Left hindlimb (tissue), 1 donor: ENCODE measurements around the gene ASB11.
A peak's percentile ranks its signal among the peaks of the same experiment; 100 is the strongest.
"Not testable (repeated sequence)": the region's sequence is repeated elsewhere in the genome, so short reads cannot be mapped to it uniquely, and the experiment has no call there.

ENCODE experiments used
- DNase-seq: peaks from one replicate; pipeline ENCODE4 v3.0.0-alpha.2; 2018

The ASB11 gene

GRCh38 chrX:15301924-15302323, 13.5 kb downstream of the ASB11 start:
- no peak for DNase-seq

GRCh38 chrX:15299941-15300851, 15.2 kb downstream of the ASB11 start:
- no peak for DNase-seq

DNA sequence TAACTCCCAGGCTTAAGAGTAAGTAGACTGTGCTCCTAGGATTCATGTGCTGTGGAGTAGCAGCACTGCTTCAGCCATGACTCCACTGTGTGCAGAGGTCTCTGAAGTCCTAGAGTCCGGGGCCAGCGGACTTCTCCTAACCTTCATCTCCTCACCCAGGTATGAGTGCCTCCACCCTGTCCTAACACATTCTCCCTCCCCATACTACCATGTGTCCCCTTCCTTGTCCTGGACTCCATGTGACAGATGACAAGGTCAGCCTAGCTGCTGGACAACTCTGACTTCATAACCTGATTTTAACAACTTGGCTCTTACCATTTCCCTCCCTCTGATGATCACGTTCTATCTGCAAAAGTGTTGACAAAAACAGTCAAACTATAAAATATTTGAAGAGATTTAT, 16.7 kb downstream of the ASB11 start:
- no peak for DNase-seq

GRCh38 chrX:15298201-15298600, 17.2 kb downstream of the ASB11 start:
- no peak for DNase-seq

- no peak for DNase-seq
These were observed 22.0 kb downstream of the ASB11 start for GRCh38 chrX:15293451-15293850.

GRCh38 chrX:15292861-15293260, 22.6 kb downstream of the ASB11 start:
- no peak for DNase-seq

- DNase-seq: no peak
These were observed 37.8 kb downstream of the ASB11 start for GRCh38 chrX:15277604-15278003.

GRCh38 chrX:15274946-15275345, 40.5 kb downstream of the ASB11 start:
- DNase-seq: no peak

DNA sequence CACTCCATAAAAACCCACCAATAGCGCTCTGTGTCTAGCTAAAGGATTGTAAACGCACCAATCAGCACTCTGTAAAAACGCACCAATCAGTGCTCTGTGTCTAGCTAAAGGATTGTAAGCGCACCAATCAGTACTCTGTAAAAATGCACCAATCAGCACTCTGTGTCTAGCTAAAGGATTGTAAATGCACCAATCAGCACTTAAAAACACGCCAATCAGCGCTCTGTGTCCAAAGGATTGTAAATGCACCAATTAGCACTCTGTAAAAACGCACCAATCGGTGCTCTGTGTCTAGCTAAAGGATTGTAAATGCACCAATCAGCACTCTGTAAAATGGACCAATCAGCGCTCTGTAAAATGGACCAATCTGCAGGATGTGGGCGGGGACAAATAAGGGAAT, 42.2 kb downstream of the ASB11 start:
- not testable (repeated sequence) for DNase-seq

- no peak for DNase-seq
These were observed 43.7 kb downstream of the ASB11 start for GRCh38 chrX:15271757-15272156.

- DNase-seq: peak; percentile 52
These were observed 45.6 kb downstream of the ASB11 start, which contains the start of gene ASB9 for GRCh38 chrX:15269618-15270521. ASB9 (minus strand) TSS chrX:15270083; CDS start chrX:15269874, 209 bp downstream.

GRCh38 chrX:15269120-15269519, 46.3 kb downstream of the ASB11 start:
- DNase-seq: no peak

GRCh38 chrX:15254852-15255251, 60.6 kb downstream of the ASB11 start:
- DNase-seq: no peak

DNA sequence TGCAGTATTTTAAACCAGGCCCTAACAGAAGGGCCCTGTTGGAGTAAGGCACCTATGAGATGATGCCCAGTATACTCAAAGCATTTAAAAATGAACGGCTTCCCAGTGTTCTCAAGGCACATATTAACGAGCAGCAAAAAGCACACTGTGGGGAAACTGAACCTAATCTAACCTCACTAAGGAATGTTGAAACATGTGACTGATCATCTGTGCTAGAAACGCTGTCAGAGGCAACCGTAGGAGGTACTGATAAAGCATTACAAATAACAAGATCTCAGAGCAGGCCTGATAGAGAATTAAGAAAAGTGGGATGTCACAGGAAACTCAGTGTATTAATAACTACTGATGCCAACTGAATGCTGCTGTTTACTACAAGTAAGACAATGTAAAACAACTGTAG, 69.5 kb downstream of the ASB11 start:
- no peak for DNase-seq

DNA sequence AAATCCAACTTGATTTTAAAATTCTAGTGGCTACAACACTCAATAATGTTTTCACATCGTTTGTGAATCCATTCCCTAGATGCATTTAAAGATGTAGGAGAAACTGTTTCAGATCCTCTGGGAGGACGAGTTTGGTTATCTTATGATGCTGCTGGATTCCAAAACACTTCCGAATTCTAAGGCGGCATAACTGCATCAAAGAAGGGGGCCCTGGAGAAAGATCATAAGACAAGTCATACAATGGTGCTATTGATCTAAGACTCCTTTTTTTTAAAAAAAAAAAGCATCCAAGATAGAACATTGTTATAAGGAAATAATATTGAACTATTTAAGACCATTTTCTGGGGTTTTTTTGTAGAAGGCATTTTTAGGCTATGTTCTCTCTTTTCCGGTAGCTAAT, 71.0 kb downstream of the ASB11 start:
- no peak for DNase-seq

DNA sequence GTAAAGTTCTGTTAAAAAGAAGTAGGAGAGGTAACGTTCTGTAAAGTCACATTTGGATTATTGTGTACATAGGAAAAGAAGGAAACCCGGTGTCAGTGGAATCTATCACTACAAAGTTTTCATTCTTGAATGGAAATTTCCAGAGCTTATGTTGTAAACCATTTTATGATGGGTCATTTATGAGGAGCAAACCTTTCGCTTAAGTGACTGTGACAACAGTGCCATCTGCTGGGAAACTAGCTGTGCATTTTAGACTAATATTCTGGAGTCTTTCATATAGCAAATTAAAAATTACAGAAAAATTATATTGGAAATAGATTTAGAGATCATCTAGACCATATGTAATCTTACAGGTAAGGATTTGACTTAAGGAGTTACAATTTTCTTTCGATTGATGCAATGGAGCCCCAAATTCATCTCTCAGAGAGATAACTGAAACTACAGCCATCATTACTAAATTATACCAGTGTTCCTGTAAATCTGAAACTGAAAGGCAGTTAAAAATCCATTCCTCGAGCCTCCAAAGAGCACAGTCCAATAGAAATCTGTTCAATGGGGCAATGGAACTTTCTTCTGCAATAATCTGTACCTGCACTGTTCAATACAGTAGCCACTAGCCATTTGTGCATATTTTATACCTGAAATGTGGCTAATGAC, 72.4 kb downstream of the ASB11 start:
- peak; percentile 26 for DNase-seq

DNA sequence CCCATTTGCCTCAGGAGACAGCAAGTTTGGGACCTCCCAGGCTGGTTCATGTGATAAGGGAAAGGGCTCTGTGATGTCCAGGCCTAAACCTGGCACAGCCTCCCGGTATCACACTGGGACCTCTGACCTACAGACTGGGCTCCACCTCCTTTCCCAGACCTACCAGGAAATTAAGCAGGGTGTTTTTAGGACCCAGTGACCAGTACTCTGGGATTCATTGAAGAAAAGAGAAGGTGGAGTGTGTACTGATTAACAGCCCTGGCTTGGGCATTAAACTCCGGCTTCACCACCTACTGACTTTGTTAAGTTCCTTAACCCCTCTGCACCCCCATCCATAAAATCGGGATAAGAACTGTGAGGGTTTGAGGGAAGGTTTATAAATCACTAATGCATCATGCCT, 74.1 kb downstream of the ASB11 start:
- no peak for DNase-seq

- DNase-seq: no peak
These were observed 75.0 kb downstream of the ASB11 start for GRCh38 chrX:15240414-15240813.

DNA sequence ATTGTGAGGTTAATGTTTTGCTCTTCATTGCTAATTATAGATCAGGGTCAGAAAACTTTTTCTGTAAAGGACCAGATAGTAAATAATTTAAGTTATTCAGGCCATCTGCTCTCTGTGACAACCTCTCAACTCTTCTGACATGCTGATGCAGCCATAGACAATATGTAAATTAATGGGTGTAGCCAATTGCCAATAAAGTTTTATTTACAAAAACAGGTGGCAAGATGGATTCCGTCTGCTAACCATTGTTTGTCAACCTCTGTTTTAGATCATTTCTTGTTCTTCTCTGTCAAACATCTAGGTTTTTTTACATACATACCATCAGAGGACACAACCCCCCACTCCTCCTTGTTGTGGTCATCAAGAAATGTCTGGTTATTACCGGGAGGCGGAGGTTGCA, 79.3 kb downstream of the ASB11 start:
- no peak for DNase-seq

- DNase-seq: no peak
These were observed 80.4 kb downstream of the ASB11 start for GRCh38 chrX:15235001-15235400.

GRCh38 chrX:15233416-15234015, 81.9 kb downstream of the ASB11 start:
- no peak for DNase-seq
